Keratinocyte (primary cell): Measurements from ENCODE around the gene FAM186B. TPM values are rescaled to one million over a fixed set of nuclear protein-coding genes. Genes with fewer than 3 reads are reported as not detected.
A peak's percentile ranks its signal among the peaks of the same experiment; 100 is the strongest.

Experiments used
- DNase-seq: peaks from one replicate; pipeline ENCODE4 v3.0.0-alpha.2; 2011; ENCODE audit warnings: low read depth, missing footprints, low spot score
- FAIRE-seq: peaks from 2 replicates; lab custom pipeline; 2011; peaks lifted over from hg19 to GRCh38; lab: Jason Lieb, UNC
- H2AFZ ChIP-seq: 2 replicates; pipeline ENCODE4 v1.6.0; 2012; ENCODE audit warnings: low read length, control low read depth, inconsistent platforms; ENCODE audit not compliant: control insufficient read depth
- H3K27ac ChIP-seq: 2 replicates; pipeline ENCODE4 v1.5.1; 2011; ENCODE audit warnings: low read length; ENCODE audit not compliant: control insufficient read depth, insufficient read depth
- H3K27me3 ChIP-seq: 3 replicates; pipeline ENCODE4 v1.6.0; 2011; ENCODE audit warnings: low read length; ENCODE audit not compliant: control insufficient read depth, insufficient read depth; ENCODE audit errors: extremely low read depth
- H3K36me3 ChIP-seq, 2 experiments: 2 replicates in 1 of 2; 3 replicates in 1 of 2; pipeline ENCODE4 v1.5.1; 2011; ENCODE audit warnings: low read length in 2 of 2, mild to moderate bottlenecking in 1 of 2; ENCODE audit not compliant: control insufficient read depth in 2 of 2, insufficient read depth in 2 of 2; ENCODE audit errors: extremely low read depth in 1 of 2
- H3K4me1 ChIP-seq: 3 replicates; pipeline ENCODE4 v1.5.1; 2011; ENCODE audit warnings: low read length; ENCODE audit not compliant: control insufficient read depth, insufficient read depth; ENCODE audit errors: extremely low read depth
- H3K4me2 ChIP-seq: 3 replicates; pipeline ENCODE4 v1.6.0; 2011; ENCODE audit warnings: low read depth, low read length; ENCODE audit not compliant: control insufficient read depth, insufficient read depth; ENCODE audit errors: extremely low read depth
- H3K4me3 ChIP-seq, 3 experiments: fragments of 200-600 bp in 1 of 3; sonication (generic) in 1 of 3; 2 replicates in 2 of 3; 3 replicates in 1 of 3; pipeline ENCODE4 v1.5.1; 2011 to 2016; ENCODE audit warnings: low read length in 3 of 3, mild to moderate bottlenecking in 3 of 3, control low read depth in 2 of 3, inconsistent platforms in 1 of 3, low read depth in 1 of 3, mixed read lengths in 1 of 3, mixed run types in 1 of 3, moderate library complexity in 1 of 3; ENCODE audit not compliant: control insufficient read depth in 2 of 3, insufficient read depth in 2 of 3; ENCODE audit errors: extremely low read depth in 1 of 3
- H3K79me2 ChIP-seq: 2 replicates; pipeline ENCODE4 v1.6.0; 2012; ENCODE audit warnings: low read length; ENCODE audit not compliant: control insufficient read depth, insufficient read depth
- H3K9ac ChIP-seq: 3 replicates; pipeline ENCODE4 v1.6.0; 2011; ENCODE audit warnings: low read length; ENCODE audit not compliant: control insufficient read depth, insufficient read depth; ENCODE audit errors: extremely low read depth
- H3K9me1 ChIP-seq: 3 replicates; pipeline ENCODE4 v1.6.0; 2011; ENCODE audit warnings: low read length; ENCODE audit not compliant: control insufficient read depth, insufficient read depth; ENCODE audit errors: extremely low read depth
- H3K9me3 ChIP-seq: 2 replicates; pipeline ENCODE4 v1.5.1; 2012; ENCODE audit warnings: low read depth, low read length; ENCODE audit not compliant: control insufficient read depth
- H4K20me1 ChIP-seq: 3 replicates; pipeline ENCODE4 v1.6.0; 2011; ENCODE audit warnings: low read length; ENCODE audit not compliant: control insufficient read depth, insufficient read depth; ENCODE audit errors: extremely low read depth
- EZH2 ChIP-seq: IDR thresholded peaks from one replicate; pipeline ENCODE4 v1.6.1; 2012; ENCODE audit warnings: inconsistent platforms, mild to moderate bottlenecking, low read length, moderate library complexity
- dilution Hi-C: fragments of 300-500 bp; cut with MboI; formaldehyde crosslinking; loops from one replicate; pipeline ENCODE4 v1.7.0; 2020; ENCODE audit warnings: low sequenced_read_pairs; ENCODE audit not compliant: extremely low pct_ligation_motif_present
- polyA plus RNA-seq, 5 experiments: library from polyadenylated mRNA; depleted of rRNA in 3 of 5; stranded (reverse) in 3 of 5; stranded (forward) in 1 of 5; unstranded in 1 of 5; fragments of >200 nt; gene quantifications; 1 replicate in 1 of 5; 2 replicates in 3 of 5; 3 replicates in 1 of 5; pipeline versions ENCODE4 v1.2.1 to v1.2.3, GENCODE V29; 2011 to 2012; ENCODE audit warnings: missing spikeins in 2 of 5, low read depth in 1 of 5, low replicate concordance in 1 of 5
- TF ChIP-seq, protein P1 (sequence below), 3 experiments: IDR thresholded peaks in 1 of 3; conservative IDR thresholded peaks in 1 of 3; optimal IDR thresholded peaks in 1 of 3; 2 replicates in 2 of 3; 3 replicates in 1 of 3; pipeline versions ENCODE3 to v1.5.1; 2011; ENCODE audit warnings: low read length in 3 of 3, mild to moderate bottlenecking in 3 of 3, moderate library complexity in 2 of 3, control low read depth in 1 of 3, inconsistent platforms in 1 of 3; ENCODE audit not compliant: insufficient read depth in 2 of 3; ENCODE audit errors: extremely low read depth in 1 of 3

FAM186B gene
- polyA plus RNA-seq, 1 donor (not counting 4 experiments of a cell fraction or from before 2014, with no cell fraction given), result 0.13 TPM

DNA sequence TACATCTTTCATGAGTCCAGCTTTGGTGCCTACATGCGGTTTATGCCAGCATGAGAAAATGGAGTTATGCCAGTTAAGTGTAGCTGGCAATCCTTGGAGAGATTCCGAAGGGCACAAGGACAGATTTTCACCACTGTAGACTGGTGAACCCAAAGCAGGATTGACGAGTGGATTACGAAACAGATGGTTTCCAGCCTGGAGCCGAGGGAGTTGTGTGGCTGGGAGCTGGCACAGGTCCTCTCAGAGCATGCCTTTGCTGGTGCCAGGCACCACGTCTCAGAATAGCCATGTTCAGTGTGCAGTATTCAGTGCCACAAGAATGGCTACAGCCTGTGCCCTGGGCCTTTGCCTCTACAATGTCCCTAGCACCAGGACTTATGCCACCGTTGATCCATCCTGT, 53.4 kb downstream of the FAM186B start:
- dilution Hi-C loops, result no loop called here
- TF ChIP-seq, protein P1, sequence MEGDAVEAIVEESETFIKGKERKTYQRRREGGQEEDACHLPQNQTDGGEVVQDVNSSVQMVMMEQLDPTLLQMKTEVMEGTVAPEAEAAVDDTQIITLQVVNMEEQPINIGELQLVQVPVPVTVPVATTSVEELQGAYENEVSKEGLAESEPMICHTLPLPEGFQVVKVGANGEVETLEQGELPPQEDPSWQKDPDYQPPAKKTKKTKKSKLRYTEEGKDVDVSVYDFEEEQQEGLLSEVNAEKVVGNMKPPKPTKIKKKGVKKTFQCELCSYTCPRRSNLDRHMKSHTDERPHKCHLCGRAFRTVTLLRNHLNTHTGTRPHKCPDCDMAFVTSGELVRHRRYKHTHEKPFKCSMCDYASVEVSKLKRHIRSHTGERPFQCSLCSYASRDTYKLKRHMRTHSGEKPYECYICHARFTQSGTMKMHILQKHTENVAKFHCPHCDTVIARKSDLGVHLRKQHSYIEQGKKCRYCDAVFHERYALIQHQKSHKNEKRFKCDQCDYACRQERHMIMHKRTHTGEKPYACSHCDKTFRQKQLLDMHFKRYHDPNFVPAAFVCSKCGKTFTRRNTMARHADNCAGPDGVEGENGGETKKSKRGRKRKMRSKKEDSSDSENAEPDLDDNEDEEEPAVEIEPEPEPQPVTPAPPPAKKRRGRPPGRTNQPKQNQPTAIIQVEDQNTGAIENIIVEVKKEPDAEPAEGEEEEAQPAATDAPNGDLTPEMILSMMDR (optimal IDR thresholded peaks at IDR 0.05 in 1 of 3, IDR thresholded peaks at IDR 0.05 in 1 of 3, conservative IDR thresholded peaks at IDR 0.05 in 1 of 3; ENCODE audit: extremely low read depth in 1 of 3, insufficient read depth in 2 of 3, low read length in 3 of 3), result no peak
- no peak for TF ChIP-seq EZH2
- FAIRE-seq, result peak; percentile 23

DNA sequence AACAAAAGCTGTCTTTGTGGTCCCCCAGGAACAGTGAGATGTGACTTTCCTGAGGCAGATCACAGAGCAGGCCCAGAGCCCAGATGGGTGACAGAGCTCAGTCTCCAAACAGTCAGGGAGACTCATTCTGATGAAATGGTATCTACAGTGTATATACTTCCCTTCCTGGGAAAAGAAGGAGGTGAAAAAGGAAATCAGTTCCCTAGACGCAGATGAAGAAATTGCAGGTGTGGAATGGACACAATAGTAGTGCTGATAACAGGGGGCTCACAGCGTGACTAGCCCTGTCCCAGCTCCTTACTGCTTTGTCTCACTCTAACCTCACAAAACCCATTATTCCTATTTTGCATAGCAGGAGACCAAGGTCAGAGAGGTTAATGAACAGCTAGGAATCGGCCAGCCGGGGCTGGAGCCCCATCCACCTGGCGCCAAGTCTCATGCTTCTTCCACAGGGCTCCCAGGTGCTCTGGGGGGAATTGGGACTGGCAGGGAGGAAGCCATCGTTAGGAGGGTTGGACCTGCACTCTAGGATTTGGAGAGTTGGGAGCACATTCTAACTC, 54.7 kb downstream of the FAM186B start:
- no peak overlapping the region for H2AFZ ChIP-seq
- dilution Hi-C loops, result no loop called here
- H3K9me1 ChIP-seq, result peaks cover 5% of the 10 kb centered on the region
- TF ChIP-seq EZH2, result no peak
- TF ChIP-seq, protein P1 (optimal IDR thresholded peaks at IDR 0.05 in 1 of 3, IDR thresholded peaks at IDR 0.05 in 1 of 3, conservative IDR thresholded peaks at IDR 0.05 in 1 of 3; ENCODE audit: extremely low read depth in 1 of 3, insufficient read depth in 2 of 3, low read length in 3 of 3), result no peak
- H3K79me2 ChIP-seq, result no peaks in the 10 kb centered on the region
- no peak overlapping the region for H3K9ac ChIP-seq
- H3K4me3 ChIP-seq, result no peak overlapping the region
- DNase-seq (no peak), FAIRE-seq (no peak)
- no peak overlapping the region for H3K4me2 ChIP-seq
- peaks cover 56% of the 10 kb centered on the region for H3K27me3 ChIP-seq
- H3K27ac ChIP-seq, result no peak overlapping the region
- H3K9me3 ChIP-seq, result no peaks in the 10 kb centered on the region
- no peaks in the 10 kb centered on the region for H4K20me1 ChIP-seq
- H3K4me1 ChIP-seq, result peaks cover 30% of the 10 kb centered on the region
- H3K36me3 ChIP-seq, result peaks cover 0 to 1% of the 10 kb centered on the region in 2 experiments

More for the DNA sequence above, 53.4 kb downstream of the FAM186B start:
- Histone ChIP-seq H3K27ac (no peak overlapping the region), H3K9me1 (peaks cover 5% of the 10 kb centered on the region), H3K4me1 (peaks cover 28% of the 10 kb centered on the region), H3K79me2 (no peaks in the 10 kb centered on the region), H3K9ac (no peak overlapping the region), H3K9me3 (no peaks in the 10 kb centered on the region), H3K27me3 (peaks cover 56% of the 10 kb centered on the region), H3K4me2 (no peak overlapping the region), H3K36me3 (peaks cover 2 to 5% of the 10 kb centered on the region in 2 experiments), H4K20me1 (no peaks in the 10 kb centered on the region), H3K4me3 (no peak overlapping the region), H2AFZ (no peak overlapping the region)
- no peak for DNase-seq
